ENCODE measurements around the gene CDH4.
"Not testable (repeated sequence)": the region's sequence is repeated elsewhere in the genome, so short reads cannot be mapped to it uniquely, and the experiment has no call there.

Gene CDH4

GRCh38 chr20:61449057-61449609 lies 197.1 kb downstream of the CDH4 start:
- Histone ChIP-seq H3K27me3 (ENCODE audit: control insufficient read depth, insufficient read depth, low read length) (no peaks in the 10 kb centered on the region), H3K9me3 (ENCODE audit: control insufficient read depth, insufficient read depth, low read depth, low read length) (no peaks in the 10 kb centered on the region), H3K27ac (ENCODE audit: low read depth, low read length) (no peak overlapping the region)

GRCh38 chr20:61449916-61450315 lies 197.9 kb downstream of the CDH4 start:
- H3K4me3 ChIP-seq (ENCODE audit: low read depth, low read length) = no peak overlapping the region
- no peak overlapping the region for H3K27ac ChIP-seq (ENCODE audit: low read depth, low read length)
- peaks cover 68% of the 10 kb centered on the region for H3K4me1 ChIP-seq (ENCODE audit: control insufficient read depth, insufficient read depth, low read length)
- H3K9ac ChIP-seq (ENCODE audit: low read length) = no peak overlapping the region
- H3K9me3 ChIP-seq (ENCODE audit: control insufficient read depth, insufficient read depth, low read depth, low read length) = no peaks in the 10 kb centered on the region
- H3K36me3 ChIP-seq (ENCODE audit: control insufficient read depth, insufficient read depth, low read length) = no peaks in the 10 kb centered on the region
- H3K27me3 ChIP-seq (ENCODE audit: control insufficient read depth, insufficient read depth, low read length) = no peaks in the 10 kb centered on the region

More at GRCh38 chr20:61449057-61449609, 197.1 kb downstream of the CDH4 start:
- Histone ChIP-seq H3K4me1 (ENCODE audit: control insufficient read depth, insufficient read depth, low read length) (peaks cover 67% of the 10 kb centered on the region), H3K9ac (ENCODE audit: low read length) (no peak overlapping the region), H3K4me3 (ENCODE audit: low read depth, low read length) (no peak overlapping the region), H3K36me3 (ENCODE audit: control insufficient read depth, insufficient read depth, low read length) (no peaks in the 10 kb centered on the region)

- H3K4me3 ChIP-seq (ENCODE audit: low read depth, low read length) = no peak overlapping the region
- no peak overlapping the region for H3K27ac ChIP-seq (ENCODE audit: low read depth, low read length)
- H3K9ac ChIP-seq (ENCODE audit: low read length) = no peak overlapping the region
- no peaks in the 10 kb centered on the region for H3K9me3 ChIP-seq (ENCODE audit: control insufficient read depth, insufficient read depth, low read depth, low read length)
- H3K36me3 ChIP-seq (ENCODE audit: control insufficient read depth, insufficient read depth, low read length) = no peaks in the 10 kb centered on the region
- peaks cover 63% of the 10 kb centered on the region for H3K4me1 ChIP-seq (ENCODE audit: control insufficient read depth, insufficient read depth, low read length)
- no peaks in the 10 kb centered on the region for H3K27me3 ChIP-seq (ENCODE audit: control insufficient read depth, insufficient read depth, low read length)
Measured at GRCh38 chr20:61450549-61450948, 198.5 kb downstream of the CDH4 start.

- H3K9me3 ChIP-seq (ENCODE audit: control insufficient read depth, insufficient read depth, low read depth, low read length) = 0 out of 2 replicates have a peak, but pooled peaks cover 5% of the 10 kb centered on the region
- peaks cover 59% of the 10 kb centered on the region for H3K4me1 ChIP-seq (ENCODE audit: control insufficient read depth, insufficient read depth, low read length)
- H3K9ac ChIP-seq (ENCODE audit: low read length) = no peak overlapping the region
- H3K27ac ChIP-seq (ENCODE audit: low read depth, low read length) = no peak overlapping the region
- no peak overlapping the region for H3K4me3 ChIP-seq (ENCODE audit: low read depth, low read length)
- H3K36me3 ChIP-seq (ENCODE audit: control insufficient read depth, insufficient read depth, low read length) = no peaks in the 10 kb centered on the region
- no peaks in the 10 kb centered on the region for H3K27me3 ChIP-seq (ENCODE audit: control insufficient read depth, insufficient read depth, low read length)
Measured at GRCh38 chr20:61451009-61451408, 198.9 kb downstream of the CDH4 start.

- H3K9me3 ChIP-seq (ENCODE audit: control insufficient read depth, insufficient read depth, low read depth, low read length) = 0 out of 2 replicates have a peak, but pooled peaks cover 5% of the 10 kb centered on the region
- H3K4me1 ChIP-seq (ENCODE audit: control insufficient read depth, insufficient read depth, low read length) = peaks cover 59% of the 10 kb centered on the region
- H3K4me3 ChIP-seq (ENCODE audit: low read depth, low read length) = no peak overlapping the region
- no peak overlapping the region for H3K27ac ChIP-seq (ENCODE audit: low read depth, low read length)
- H3K36me3 ChIP-seq (ENCODE audit: control insufficient read depth, insufficient read depth, low read length) = no peaks in the 10 kb centered on the region
- H3K9ac ChIP-seq (ENCODE audit: low read length) = no peak overlapping the region
- H3K27me3 ChIP-seq (ENCODE audit: control insufficient read depth, insufficient read depth, low read length) = no peaks in the 10 kb centered on the region
Measured at GRCh38 chr20:61451953-61452352, 199.9 kb downstream of the CDH4 start.

- Histone ChIP-seq H3K9me3 (ENCODE audit: control insufficient read depth, insufficient read depth, low read depth, low read length) (peaks cover 11% of the 10 kb centered on the region; the same call in 1 of the 2 replicates), H3K27ac (ENCODE audit: low read depth, low read length) (no peak overlapping the region), H3K4me3 (ENCODE audit: low read depth, low read length) (no peak overlapping the region), H3K4me1 (ENCODE audit: control insufficient read depth, insufficient read depth, low read length) (peaks cover 50% of the 10 kb centered on the region), H3K9ac (ENCODE audit: low read length) (no peak overlapping the region), H3K36me3 (ENCODE audit: control insufficient read depth, insufficient read depth, low read length) (no peaks in the 10 kb centered on the region; the same call in 1 of the 2 replicates), H3K27me3 (ENCODE audit: control insufficient read depth, insufficient read depth, low read length) (no peaks in the 10 kb centered on the region)
Measured at GRCh38 chr20:61453219-61453618, 201.2 kb downstream of the CDH4 start.

- H3K4me3 ChIP-seq (ENCODE audit: low read depth, low read length); H3K27me3 ChIP-seq (ENCODE audit: control insufficient read depth, insufficient read depth, low read length); H3K27ac ChIP-seq (ENCODE audit: low read depth, low read length); H3K36me3 ChIP-seq (ENCODE audit: control insufficient read depth, insufficient read depth, low read length); H3K9ac ChIP-seq (ENCODE audit: low read length): not testable (repeated sequence)
- H3K9me3 ChIP-seq (ENCODE audit: control insufficient read depth, insufficient read depth, low read depth, low read length) = peaks cover 12% of the 10 kb centered on the region; the same call in 1 of the 2 replicates
- H3K4me1 ChIP-seq (ENCODE audit: control insufficient read depth, insufficient read depth, low read length) = peaks cover 46% of the 10 kb centered on the region
Measured at GRCh38 chr20:61453623-61454022, 201.6 kb downstream of the CDH4 start.

- Histone ChIP-seq H3K9ac (ENCODE audit: low read length) (no peak overlapping the region), H3K4me1 (ENCODE audit: control insufficient read depth, insufficient read depth, low read length) (peaks cover 41% of the 10 kb centered on the region), H3K36me3 (ENCODE audit: control insufficient read depth, insufficient read depth, low read length) (no peaks in the 10 kb centered on the region; the same call in 1 of the 2 replicates), H3K4me3 (ENCODE audit: low read depth, low read length) (no peak overlapping the region), H3K9me3 (ENCODE audit: control insufficient read depth, insufficient read depth, low read depth, low read length) (peaks cover 12% of the 10 kb centered on the region; the same call in 1 of the 2 replicates), H3K27ac (ENCODE audit: low read depth, low read length) (no peak overlapping the region), H3K27me3 (ENCODE audit: control insufficient read depth, insufficient read depth, low read length) (no peaks in the 10 kb centered on the region; the same call in 1 of the 2 replicates)
Measured at GRCh38 chr20:61454053-61454452, 202.0 kb downstream of the CDH4 start.

- H3K27me3 ChIP-seq (ENCODE audit: control insufficient read depth, insufficient read depth, low read length) = no peaks in the 10 kb centered on the region; the same call in 1 of the 2 replicates
- no peak overlapping the region for H3K4me3 ChIP-seq (ENCODE audit: low read depth, low read length)
- no peak overlapping the region for H3K9ac ChIP-seq (ENCODE audit: low read length)
- peaks cover 12% of the 10 kb centered on the region; the same call in 1 of the 2 replicates for H3K9me3 ChIP-seq (ENCODE audit: control insufficient read depth, insufficient read depth, low read depth, low read length)
- H3K36me3 ChIP-seq (ENCODE audit: control insufficient read depth, insufficient read depth, low read length) = no peaks in the 10 kb centered on the region; the same call in 1 of the 2 replicates
- H3K27ac ChIP-seq (ENCODE audit: low read depth, low read length) = no peak overlapping the region
- peaks cover 31% of the 10 kb centered on the region; the same call in 1 of the 2 replicates for H3K4me1 ChIP-seq (ENCODE audit: control insufficient read depth, insufficient read depth, low read length)
Measured at GRCh38 chr20:61455508-61456215, 203.6 kb downstream of the CDH4 start.

GRCh38 chr20:61457725-61458124 lies 205.7 kb downstream of the CDH4 start:
- Histone ChIP-seq H3K9me3 (ENCODE audit: control insufficient read depth, insufficient read depth, low read depth, low read length) (peaks cover 17% of the 10 kb centered on the region), H3K4me3 (ENCODE audit: low read depth, low read length) (no peak overlapping the region)

GRCh38 chr20:61458146-61458746 lies 206.2 kb downstream of the CDH4 start:
- peaks cover 14% of the 10 kb centered on the region; the same call in 1 of the 2 replicates for H3K4me1 ChIP-seq (ENCODE audit: control insufficient read depth, insufficient read depth, low read length)
- no peak overlapping the region for H3K4me3 ChIP-seq (ENCODE audit: low read depth, low read length)
- peaks cover 22% of the 10 kb centered on the region for H3K9me3 ChIP-seq (ENCODE audit: control insufficient read depth, insufficient read depth, low read depth, low read length)
- H3K27ac ChIP-seq (ENCODE audit: low read depth, low read length) = no peak overlapping the region
- H3K9ac ChIP-seq (ENCODE audit: low read length) = no peak overlapping the region
- H3K36me3 ChIP-seq (ENCODE audit: control insufficient read depth, insufficient read depth, low read length) = no peaks in the 10 kb centered on the region; the same call in 1 of the 2 replicates
- H3K27me3 ChIP-seq (ENCODE audit: control insufficient read depth, insufficient read depth, low read length) = no peaks in the 10 kb centered on the region; the same call in 1 of the 2 replicates

More at GRCh38 chr20:61457725-61458124, 205.7 kb downstream of the CDH4 start:
- peaks cover 19% of the 10 kb centered on the region; the same call in 1 of the 2 replicates for H3K4me1 ChIP-seq (ENCODE audit: control insufficient read depth, insufficient read depth, low read length)
- no peak overlapping the region for H3K27ac ChIP-seq (ENCODE audit: low read depth, low read length)
- no peak overlapping the region for H3K9ac ChIP-seq (ENCODE audit: low read length)
- no peaks in the 10 kb centered on the region; the same call in 1 of the 2 replicates for H3K36me3 ChIP-seq (ENCODE audit: control insufficient read depth, insufficient read depth, low read length)
- H3K27me3 ChIP-seq (ENCODE audit: control insufficient read depth, insufficient read depth, low read length) = no peaks in the 10 kb centered on the region; the same call in 1 of the 2 replicates
